Mucosa of descending colon (tissue), 3 donors: ENCODE results near the gene KRTAP2-4. TPM values are rescaled to one million over a fixed set of nuclear protein-coding genes. Genes with fewer than 3 reads are reported as not detected.
"Not testable (repeated sequence)": the region's sequence is repeated elsewhere in the genome, so short reads cannot be mapped to it uniquely, and the experiment has no call there.

Experiments used
- ATAC-seq: fragments of 200-7000 bp; cut with Tn5 transposase; one replicate; pipeline ENCODE4 v1.9.1; 2020; ENCODE audit warnings: mild to moderate bottlenecking, moderate library complexity
- DNase-seq, 3 donors: peaks; one replicate each; pipeline ENCODE4 v3.0.0-alpha.2; 2020
- H3K36me3 ChIP-seq: fragments of 200-600 bp; one replicate; pipeline ENCODE4 v1.8.0; 2021; ENCODE audit warnings: low read depth, mild to moderate bottlenecking
- H3K4me1 ChIP-seq: fragments of 200-600 bp; one replicate; pipeline ENCODE4 v1.8.0; 2021; ENCODE audit warnings: low read depth, mild to moderate bottlenecking
- H3K4me3 ChIP-seq: fragments of 200-600 bp; one replicate; pipeline ENCODE4 v1.8.0; 2021; ENCODE audit warnings: mild to moderate bottlenecking
- H3K9me3 ChIP-seq: fragments of 200-600 bp; one replicate; pipeline ENCODE4 v1.8.0; 2021; ENCODE audit warnings: mild to moderate bottlenecking
- intact Hi-C, 2 donors: fragments of 100-400 bp; cut with DNase I in 1 of 2; cut with micrococcal nuclease in 1 of 2; formaldehyde crosslinking; loops; one replicate each; pipeline versions ENCODE4 v1.11.0 to v1.11.1; 2022; cut with DNase I, micrococcal nuclease
- total RNA-seq, 3 donors: library from RNA; stranded (reverse); fragmentation: NEBNext Ultra II Directional in 2 of 3; extraction: Animal tissue kit (Norgen Biotek cat#: 25700) in 2 of 3; gene quantifications; one replicate each; pipeline versions ENCODE4 v1.2.1 to v1.2.4, GENCODE V29; 2021 to 2023
- TF ChIP-seq, protein P1 (sequence below): fragments of 200-600 bp; IDR thresholded peaks from one replicate; pipeline ENCODE4 v1.8.0; 2022; ENCODE audit warnings: antibody characterized with exemption, mild to moderate bottlenecking
- donor health status: DM: no; HTN: no; CAD: no; lungs with moderate emphysema.
- donor health status: DM: no; HTN: no; CAD: no.
- donor health status: DM: no; HTN: yes; CAD: no.

The KRTAP2-4 gene
- total RNA-seq, 3 donors from 2014 or later, result not detected

- H3K4me3 ChIP-seq, DNase-seq, H3K9me3 ChIP-seq, H3K36me3 ChIP-seq, ATAC-seq, intact Hi-C loops, H3K4me1 ChIP-seq: not testable (repeated sequence)
These were observed 17.7 kb upstream of the KRTAP2-4 start for GRCh38 chr17:41083427-41083826.

DNA sequence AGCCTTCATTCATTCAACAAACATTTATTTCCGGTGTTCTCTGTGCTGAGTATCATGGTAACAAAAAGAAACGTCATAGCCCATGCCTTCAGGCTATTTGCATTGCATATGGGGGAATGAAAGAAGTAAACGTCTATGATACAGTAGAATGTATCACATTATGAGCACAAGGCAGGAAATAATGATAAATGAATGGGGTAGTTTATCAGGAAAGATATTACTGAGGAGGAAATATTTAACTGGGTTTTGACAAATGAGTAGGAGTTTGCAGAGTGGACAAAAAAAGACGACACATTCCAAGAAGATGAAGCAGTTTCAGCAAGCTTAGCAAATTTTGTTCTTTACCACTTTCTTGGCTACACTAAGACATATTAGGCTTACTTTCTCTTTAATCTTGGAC is 16.9 kb upstream of the KRTAP2-4 start:
- DNase-seq (no peak), ATAC-seq (no peak)
- H3K4me1 ChIP-seq, result no peaks in the 10 kb centered on the region
- intact Hi-C loops, result no loop called here
- no peaks in the 10 kb centered on the region for H3K9me3 ChIP-seq
- H3K36me3 ChIP-seq, result no peaks in the 10 kb centered on the region
- TF ChIP-seq, protein P1, sequence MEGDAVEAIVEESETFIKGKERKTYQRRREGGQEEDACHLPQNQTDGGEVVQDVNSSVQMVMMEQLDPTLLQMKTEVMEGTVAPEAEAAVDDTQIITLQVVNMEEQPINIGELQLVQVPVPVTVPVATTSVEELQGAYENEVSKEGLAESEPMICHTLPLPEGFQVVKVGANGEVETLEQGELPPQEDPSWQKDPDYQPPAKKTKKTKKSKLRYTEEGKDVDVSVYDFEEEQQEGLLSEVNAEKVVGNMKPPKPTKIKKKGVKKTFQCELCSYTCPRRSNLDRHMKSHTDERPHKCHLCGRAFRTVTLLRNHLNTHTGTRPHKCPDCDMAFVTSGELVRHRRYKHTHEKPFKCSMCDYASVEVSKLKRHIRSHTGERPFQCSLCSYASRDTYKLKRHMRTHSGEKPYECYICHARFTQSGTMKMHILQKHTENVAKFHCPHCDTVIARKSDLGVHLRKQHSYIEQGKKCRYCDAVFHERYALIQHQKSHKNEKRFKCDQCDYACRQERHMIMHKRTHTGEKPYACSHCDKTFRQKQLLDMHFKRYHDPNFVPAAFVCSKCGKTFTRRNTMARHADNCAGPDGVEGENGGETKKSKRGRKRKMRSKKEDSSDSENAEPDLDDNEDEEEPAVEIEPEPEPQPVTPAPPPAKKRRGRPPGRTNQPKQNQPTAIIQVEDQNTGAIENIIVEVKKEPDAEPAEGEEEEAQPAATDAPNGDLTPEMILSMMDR, result no peak
- H3K4me3 ChIP-seq, result no peak overlapping the region

- Histone ChIP-seq H3K9me3 (no peaks in the 10 kb centered on the region), H3K36me3 (no peaks in the 10 kb centered on the region), H3K4me3 (no peak overlapping the region), H3K4me1 (no peaks in the 10 kb centered on the region)
- ATAC-seq, result no peak
- TF ChIP-seq, protein P1, result no peak
- intact Hi-C loops, result no loop called here
- DNase-seq, result no peak
These were observed 11.1 kb upstream of the KRTAP2-4 start for GRCh38 chr17:41076788-41077187.

DNA sequence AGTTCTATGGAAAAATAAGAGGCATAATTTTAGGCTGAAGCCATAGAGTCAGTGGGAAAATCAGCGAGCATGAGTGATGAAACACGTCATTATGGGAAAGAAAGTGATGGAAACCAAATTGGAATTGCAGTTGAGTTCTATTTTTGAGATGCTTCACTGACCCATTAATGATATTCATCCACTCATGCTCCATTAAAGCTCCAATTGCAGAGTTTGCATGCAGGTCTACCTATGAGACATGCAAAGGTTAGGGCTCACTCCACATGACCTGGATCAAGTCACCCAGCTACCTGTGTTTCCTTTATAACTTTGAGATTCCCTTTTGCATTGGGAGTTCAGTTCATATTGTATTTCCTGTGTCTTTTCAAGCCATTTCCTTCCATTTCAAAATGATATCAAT is 8.0 kb upstream of the KRTAP2-4 start:
- ATAC-seq (no peak), DNase-seq (no peak)
- no peaks in the 10 kb centered on the region for H3K9me3 ChIP-seq
- H3K36me3 ChIP-seq, result no peaks in the 10 kb centered on the region
- TF ChIP-seq, protein P1, result no peak
- intact Hi-C loops, result no loop called here
- no peak overlapping the region for H3K4me3 ChIP-seq
- H3K4me1 ChIP-seq, result no peaks in the 10 kb centered on the region

DNA sequence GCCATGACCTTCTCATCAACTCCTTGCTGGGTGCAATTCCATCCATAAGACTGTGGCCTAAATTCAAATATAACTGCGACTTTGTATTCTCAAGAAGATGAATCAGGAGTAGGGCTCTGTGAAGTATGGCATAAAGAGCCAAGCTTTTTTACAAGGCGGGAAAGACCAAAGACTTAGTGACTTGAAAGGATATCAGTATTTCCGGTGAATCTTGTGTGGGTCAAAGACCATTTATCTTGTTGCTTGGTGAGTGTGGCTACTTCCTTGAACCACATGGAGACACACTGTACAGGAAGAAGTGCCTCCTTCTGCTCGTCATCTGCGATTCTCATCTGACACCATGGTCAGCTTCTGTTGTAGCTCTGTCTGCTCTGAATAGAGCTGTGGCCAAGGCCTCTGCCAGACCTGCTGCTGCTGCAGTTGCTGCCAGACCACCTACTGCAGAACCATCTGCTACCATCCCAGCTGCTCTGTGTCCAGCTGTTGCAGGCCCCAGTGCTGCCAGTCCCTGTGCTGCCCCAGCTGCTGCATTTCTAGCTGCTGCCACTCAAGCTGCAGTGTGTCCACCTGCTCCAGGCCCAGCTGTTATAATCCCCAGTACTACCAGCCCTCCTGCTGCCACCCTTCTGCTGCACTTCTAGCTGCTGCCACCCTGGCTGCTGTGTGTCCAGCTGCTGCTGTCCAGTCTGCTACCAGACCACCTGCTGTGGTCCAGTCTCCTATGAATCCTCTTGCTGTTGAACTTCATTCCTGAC is 6.1 kb upstream of the KRTAP2-4 start:
- ATAC-seq, result no peak

DNA sequence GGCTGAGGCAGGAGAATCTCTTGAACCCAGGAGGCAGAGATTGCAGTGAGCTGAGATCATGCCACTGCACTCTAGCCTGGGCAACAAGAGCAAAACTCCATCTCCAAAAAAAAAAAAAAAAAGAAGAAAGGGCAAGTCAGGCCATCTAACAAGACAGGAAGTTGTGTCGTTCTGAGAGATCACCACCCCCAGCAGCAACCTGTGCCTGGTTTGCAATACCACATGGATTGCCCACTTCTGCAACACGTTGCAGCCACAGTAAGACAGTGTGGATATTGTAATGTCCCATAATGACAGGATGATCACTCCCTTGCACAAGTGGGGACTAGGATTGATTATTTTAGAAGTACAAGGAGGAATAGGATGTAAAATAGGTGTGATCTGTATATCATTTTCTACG is 3.4 kb upstream of the KRTAP2-4 start:
- Histone ChIP-seq H3K4me1 (no peaks in the 10 kb centered on the region), H3K9me3 (no peaks in the 10 kb centered on the region), H3K36me3 (no peaks in the 10 kb centered on the region), H3K4me3 (no peak overlapping the region)
- TF ChIP-seq, protein P1, result no peak
- ATAC-seq, result no peak
- DNase-seq, result no peak
- intact Hi-C loops, result no loop called here

More for the DNA sequence above, 6.1 kb upstream of the KRTAP2-4 start:
- no peaks in the 10 kb centered on the region for H3K9me3 ChIP-seq
- DNase-seq, result no peak
- TF ChIP-seq, protein P1, result no peak
- H3K4me1 ChIP-seq, result no peaks in the 10 kb centered on the region
- H3K4me3 ChIP-seq, result no peak overlapping the region
- H3K36me3 ChIP-seq, result no peaks in the 10 kb centered on the region
- intact Hi-C loops, result no loop called here
